Measurements from ENCODE around the gene SYNDIG1.
"Not testable (repeated sequence)": the region's sequence is repeated elsewhere in the genome, so short reads cannot be mapped to it uniquely, and the experiment has no call there.

DNA sequence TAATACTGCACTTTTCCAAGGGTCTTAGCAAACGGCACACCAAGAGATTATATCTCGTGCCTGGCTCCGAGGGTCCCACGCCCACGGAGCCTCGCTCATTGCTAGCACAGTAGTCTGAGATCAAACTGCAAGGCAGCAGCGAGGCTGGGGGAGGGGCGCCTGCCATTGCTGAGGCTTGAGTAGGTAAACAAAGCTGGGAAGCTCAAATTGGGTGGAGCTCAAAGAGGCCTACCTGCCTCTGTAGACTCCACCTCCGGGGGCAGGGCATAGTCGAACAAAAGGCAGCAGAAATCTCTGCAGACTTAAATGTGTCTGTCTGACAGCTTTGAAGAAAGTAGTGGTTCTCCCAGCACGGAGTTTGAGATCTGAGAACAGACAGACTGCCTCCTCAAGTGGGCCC, 43.0 kb downstream of the SYNDIG1 start:
- not testable (repeated sequence) for TF ChIP-seq BACH1 (tag; IDR thresholded peaks at IDR 0.05); SREBF2 (CRISPR knock-in tag; IDR thresholded peaks at IDR 0.05); ZNF121 (CRISPR knock-in tag; conservative IDR thresholded peaks at IDR 0.05); EZH2 (IDR thresholded peaks at IDR 0.05; ENCODE audit: borderline replicate concordance, low read depth, low read length); JUND (IDR thresholded peaks at IDR 0.05; ENCODE audit: borderline replicate concordance, low read depth, low read length); JUND (tag; IDR thresholded peaks at IDR 0.05; ENCODE audit: borderline replicate concordance, low read depth, low read length); LCOR (CRISPR knock-in tag; IDR thresholded peaks at IDR 0.05); YY1 (IDR thresholded peaks at IDR 0.05; ENCODE audit: borderline replicate concordance in 1 of 3, control insufficient read depth in 1 of 3, extremely low read depth in 1 of 3, insufficient read depth in 3 of 3, insufficient read length in 1 of 3, insufficient replicate concordance in 2 of 3, low read depth in 1 of 3, low read length in 2 of 3)
- TF ChIP-seq, protein P1, sequence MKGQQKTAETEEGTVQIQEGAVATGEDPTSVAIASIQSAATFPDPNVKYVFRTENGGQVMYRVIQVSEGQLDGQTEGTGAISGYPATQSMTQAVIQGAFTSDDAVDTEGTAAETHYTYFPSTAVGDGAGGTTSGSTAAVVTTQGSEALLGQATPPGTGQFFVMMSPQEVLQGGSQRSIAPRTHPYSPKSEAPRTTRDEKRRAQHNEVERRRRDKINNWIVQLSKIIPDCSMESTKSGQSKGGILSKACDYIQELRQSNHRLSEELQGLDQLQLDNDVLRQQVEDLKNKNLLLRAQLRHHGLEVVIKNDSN (CRISPR knock-in tag; IDR thresholded peaks at IDR 0.05) = not testable (repeated sequence)
- TF ChIP-seq, protein P2, sequence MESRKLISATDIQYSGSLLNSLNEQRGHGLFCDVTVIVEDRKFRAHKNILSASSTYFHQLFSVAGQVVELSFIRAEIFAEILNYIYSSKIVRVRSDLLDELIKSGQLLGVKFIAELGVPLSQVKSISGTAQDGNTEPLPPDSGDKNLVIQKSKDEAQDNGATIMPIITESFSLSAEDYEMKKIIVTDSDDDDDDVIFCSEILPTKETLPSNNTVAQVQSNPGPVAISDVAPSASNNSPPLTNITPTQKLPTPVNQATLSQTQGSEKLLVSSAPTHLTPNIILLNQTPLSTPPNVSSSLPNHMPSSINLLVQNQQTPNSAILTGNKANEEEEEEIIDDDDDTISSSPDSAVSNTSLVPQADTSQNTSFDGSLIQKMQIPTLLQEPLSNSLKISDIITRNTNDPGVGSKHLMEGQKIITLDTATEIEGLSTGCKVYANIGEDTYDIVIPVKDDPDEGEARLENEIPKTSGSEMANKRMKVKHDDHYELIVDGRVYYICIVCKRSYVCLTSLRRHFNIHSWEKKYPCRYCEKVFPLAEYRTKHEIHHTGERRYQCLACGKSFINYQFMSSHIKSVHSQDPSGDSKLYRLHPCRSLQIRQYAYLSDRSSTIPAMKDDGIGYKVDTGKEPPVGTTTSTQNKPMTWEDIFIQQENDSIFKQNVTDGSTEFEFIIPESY (CRISPR knock-in tag; IDR thresholded peaks at IDR 0.05) = not testable (repeated sequence)
- TF ChIP-seq, protein P3, sequence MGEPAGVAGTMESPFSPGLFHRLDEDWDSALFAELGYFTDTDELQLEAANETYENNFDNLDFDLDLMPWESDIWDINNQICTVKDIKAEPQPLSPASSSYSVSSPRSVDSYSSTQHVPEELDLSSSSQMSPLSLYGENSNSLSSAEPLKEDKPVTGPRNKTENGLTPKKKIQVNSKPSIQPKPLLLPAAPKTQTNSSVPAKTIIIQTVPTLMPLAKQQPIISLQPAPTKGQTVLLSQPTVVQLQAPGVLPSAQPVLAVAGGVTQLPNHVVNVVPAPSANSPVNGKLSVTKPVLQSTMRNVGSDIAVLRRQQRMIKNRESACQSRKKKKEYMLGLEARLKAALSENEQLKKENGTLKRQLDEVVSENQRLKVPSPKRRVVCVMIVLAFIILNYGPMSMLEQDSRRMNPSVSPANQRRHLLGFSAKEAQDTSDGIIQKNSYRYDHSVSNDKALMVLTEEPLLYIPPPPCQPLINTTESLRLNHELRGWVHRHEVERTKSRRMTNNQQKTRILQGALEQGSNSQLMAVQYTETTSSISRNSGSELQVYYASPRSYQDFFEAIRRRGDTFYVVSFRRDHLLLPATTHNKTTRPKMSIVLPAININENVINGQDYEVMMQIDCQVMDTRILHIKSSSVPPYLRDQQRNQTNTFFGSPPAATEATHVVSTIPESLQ (CRISPR knock-in tag; IDR thresholded peaks at IDR 0.05) = not testable (repeated sequence)
